ENCODE measurements around the gene IFT57.
"Not testable (repeated sequence)": the region's sequence is repeated elsewhere in the genome, so short reads cannot be mapped to it uniquely, and the experiment has no call there.

The IFT57 gene

DNA sequence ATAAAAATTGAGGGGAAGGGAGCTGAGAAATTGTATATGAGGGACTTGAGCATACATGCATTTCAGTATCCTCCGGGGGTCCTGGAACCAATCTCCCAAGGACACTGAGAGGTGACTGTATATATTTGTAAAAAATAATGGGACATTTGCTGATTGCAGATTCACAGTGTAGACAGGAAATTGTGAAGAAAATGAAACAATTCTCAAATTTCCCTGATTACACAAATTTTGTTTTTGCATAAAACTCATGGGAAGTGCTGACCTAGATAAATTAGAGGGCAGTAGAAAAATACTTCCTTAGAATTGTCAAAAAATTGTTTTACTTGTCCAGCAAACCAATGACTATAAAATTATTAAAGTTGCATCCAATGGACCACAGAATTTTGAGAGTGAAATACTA is 64.0 kb downstream of the IFT57 start:
- H3K4me3 ChIP-seq (ENCODE audit: low read depth, low read length): no peak overlapping the region
- TF ChIP-seq, protein P1, sequence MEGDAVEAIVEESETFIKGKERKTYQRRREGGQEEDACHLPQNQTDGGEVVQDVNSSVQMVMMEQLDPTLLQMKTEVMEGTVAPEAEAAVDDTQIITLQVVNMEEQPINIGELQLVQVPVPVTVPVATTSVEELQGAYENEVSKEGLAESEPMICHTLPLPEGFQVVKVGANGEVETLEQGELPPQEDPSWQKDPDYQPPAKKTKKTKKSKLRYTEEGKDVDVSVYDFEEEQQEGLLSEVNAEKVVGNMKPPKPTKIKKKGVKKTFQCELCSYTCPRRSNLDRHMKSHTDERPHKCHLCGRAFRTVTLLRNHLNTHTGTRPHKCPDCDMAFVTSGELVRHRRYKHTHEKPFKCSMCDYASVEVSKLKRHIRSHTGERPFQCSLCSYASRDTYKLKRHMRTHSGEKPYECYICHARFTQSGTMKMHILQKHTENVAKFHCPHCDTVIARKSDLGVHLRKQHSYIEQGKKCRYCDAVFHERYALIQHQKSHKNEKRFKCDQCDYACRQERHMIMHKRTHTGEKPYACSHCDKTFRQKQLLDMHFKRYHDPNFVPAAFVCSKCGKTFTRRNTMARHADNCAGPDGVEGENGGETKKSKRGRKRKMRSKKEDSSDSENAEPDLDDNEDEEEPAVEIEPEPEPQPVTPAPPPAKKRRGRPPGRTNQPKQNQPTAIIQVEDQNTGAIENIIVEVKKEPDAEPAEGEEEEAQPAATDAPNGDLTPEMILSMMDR (IDR thresholded peaks at IDR 0.05; ENCODE audit: low read depth, low read length): no peak
- in situ Hi-C loops (cut with HindIII; ENCODE audit: low sequenced_read_pairs): no loop called here
- no peak for DNase-seq (ENCODE audit: low read depth, low spot score)

DNA sequence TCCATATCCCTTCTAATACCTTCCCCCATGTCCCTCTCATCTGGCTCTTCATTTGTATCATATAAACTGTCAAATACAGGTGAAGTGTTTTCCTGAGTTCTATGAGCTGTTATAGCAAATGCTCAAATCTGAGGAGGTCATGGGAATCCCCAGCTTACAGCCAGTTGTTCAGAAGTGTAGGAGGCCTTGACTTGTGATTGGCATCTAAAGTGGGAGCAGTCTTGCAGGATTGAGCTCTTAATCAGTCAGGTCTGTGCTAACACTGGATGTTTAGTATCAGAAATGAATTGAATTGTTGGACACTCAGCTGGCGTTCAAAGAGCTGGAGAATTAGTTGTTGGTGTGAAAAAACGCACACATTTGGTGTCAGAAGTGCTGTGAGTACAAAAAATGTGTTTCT is 65.0 kb downstream of the IFT57 start:
- DNase-seq (ENCODE audit: low read depth, low spot score): no peak
- in situ Hi-C loops (cut with HindIII; ENCODE audit: low sequenced_read_pairs): no loop called here
- H3K4me3 ChIP-seq (ENCODE audit: low read depth, low read length): no peak overlapping the region

DNA sequence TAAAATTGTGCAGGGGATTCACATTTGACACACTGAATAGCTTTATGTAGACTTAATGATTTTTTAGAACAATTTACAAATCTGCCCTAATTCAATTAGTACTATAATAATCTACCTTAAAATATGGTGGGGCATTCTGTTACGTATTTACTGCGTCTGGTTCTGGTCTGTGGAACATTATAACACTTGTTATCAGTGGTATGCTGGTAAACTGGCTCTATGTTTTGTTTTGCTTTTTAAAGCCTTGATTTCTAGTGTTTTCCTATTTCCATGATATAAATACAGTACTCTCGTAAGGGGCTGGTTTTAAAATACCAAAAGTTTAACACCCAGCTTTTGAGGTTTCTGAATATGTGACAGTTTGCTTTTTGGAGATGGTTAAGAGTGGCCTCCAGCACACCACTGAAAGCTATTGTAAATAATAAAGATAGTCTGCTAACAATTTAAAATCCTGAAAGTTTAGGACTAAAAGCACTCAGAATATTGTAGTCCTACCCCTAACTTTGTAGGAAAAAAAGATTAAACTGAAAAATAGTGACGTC is 65.8 kb downstream of the IFT57 start:
- H3K4me3 ChIP-seq (ENCODE audit: low read depth, low read length): no peak overlapping the region
- in situ Hi-C loops (cut with HindIII; ENCODE audit: low sequenced_read_pairs): no loop called here
- TF ChIP-seq, protein P1 (IDR thresholded peaks at IDR 0.05; ENCODE audit: low read depth, low read length): no peak
- DNase-seq (ENCODE audit: low read depth, low spot score): no peak

More for the DNA sequence above, 65.0 kb downstream of the IFT57 start:
- TF ChIP-seq, protein P1 (IDR thresholded peaks at IDR 0.05; ENCODE audit: low read depth, low read length): no peak

DNA sequence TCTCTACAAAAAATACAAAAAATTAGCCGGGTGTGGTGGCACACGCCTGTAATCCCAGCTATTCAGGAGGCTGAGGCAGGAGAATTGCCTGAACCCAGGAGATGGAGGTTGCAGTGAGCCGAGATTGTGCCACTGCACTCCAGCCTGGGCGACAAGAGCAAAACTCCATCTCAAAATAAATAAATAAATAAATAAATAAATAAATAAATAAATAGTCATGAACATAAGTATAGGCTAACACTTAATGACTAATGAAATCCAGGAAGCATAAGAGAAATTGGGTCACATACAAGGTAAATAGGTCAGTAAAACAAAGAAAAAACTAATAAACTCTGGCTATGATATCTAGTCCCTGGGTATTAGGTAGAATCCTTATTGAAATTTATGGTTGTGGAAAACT is 66.6 kb downstream of the IFT57 start:
- H3K4me3 ChIP-seq (ENCODE audit: low read depth, low read length); in situ Hi-C loops (cut with HindIII; ENCODE audit: low sequenced_read_pairs); DNase-seq (ENCODE audit: low read depth, low spot score): not testable (repeated sequence)

DNA sequence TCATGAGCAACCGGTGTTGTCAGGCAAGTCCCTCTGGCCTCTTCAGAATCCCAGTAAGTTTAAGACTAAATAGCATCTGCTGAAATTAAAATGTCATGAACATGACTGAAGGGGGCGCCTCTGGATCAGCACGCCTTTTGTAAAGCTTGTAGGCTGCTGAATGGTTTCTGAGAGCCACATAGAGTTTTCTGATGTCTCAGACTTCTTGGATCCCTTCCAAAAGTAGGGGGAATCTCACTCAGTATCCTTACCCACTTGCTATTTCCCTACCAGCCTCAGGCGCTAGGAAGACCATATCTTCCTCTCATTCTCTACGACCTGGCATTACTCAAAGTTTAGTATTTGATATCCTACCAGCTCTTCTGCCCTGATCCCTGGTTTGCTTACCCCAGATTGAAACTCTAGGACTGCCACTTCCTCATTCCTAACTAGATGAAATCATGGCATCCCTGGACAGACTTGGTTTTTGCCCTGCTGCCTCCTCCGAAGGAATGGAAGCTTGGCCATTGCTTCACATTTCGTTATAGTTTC is 68.7 kb downstream of the IFT57 start:
- DNase-seq (ENCODE audit: low read depth, low spot score): peak; percentile 69
- no peak overlapping the region for H3K4me3 ChIP-seq (ENCODE audit: low read depth, low read length)
- TF ChIP-seq, protein P1 (IDR thresholded peaks at IDR 0.05; ENCODE audit: low read depth, low read length): peak; percentile 57
- in situ Hi-C loops (cut with HindIII; ENCODE audit: low sequenced_read_pairs): no loop called here

DNA sequence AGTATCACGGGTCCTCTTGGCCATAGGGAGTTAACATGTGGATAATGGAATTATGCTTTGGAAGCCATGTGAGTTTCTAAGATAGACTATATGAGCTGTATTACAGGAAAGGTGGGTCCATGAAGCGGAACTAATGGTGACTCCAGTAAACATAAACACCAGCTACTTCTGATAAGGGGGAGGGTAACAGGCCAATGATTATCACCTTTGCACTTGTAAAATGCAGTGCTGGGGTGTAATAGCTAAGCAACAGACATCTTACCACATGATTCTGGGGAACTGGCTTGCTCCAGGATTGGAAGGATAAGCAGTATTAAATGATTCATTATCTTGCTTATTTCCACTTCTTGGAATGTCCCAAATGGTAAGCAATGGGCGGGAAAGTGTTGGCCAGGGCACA is 70.0 kb downstream of the IFT57 start:
- no peak overlapping the region for H3K4me3 ChIP-seq (ENCODE audit: low read depth, low read length)
- in situ Hi-C loops (cut with HindIII; ENCODE audit: low sequenced_read_pairs): no loop called here
- DNase-seq (ENCODE audit: low read depth, low spot score): no peak
- TF ChIP-seq, protein P1 (IDR thresholded peaks at IDR 0.05; ENCODE audit: low read depth, low read length): no peak

DNA sequence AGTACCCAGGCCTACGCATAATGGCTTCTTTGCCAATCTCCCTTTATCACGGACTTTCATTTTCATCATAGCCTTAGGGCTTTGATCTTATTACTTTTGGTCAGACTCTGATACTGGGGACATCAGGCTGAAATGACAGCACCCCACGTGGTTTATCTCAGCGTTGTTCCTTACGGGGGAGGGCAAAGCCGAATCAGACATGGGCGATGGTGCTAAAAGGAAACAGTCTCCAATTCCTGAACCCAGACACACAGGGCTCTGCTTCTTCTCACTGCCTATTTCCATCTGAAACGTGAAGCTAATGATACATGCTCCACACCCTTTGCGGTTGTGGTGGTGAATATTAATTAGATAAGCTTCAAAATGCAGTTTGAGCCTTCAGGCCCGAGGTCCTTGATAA is 72.0 kb downstream of the IFT57 start:
- in situ Hi-C loops (cut with HindIII; ENCODE audit: low sequenced_read_pairs): no loop called here
- H3K4me3 ChIP-seq (ENCODE audit: low read depth, low read length): no peak overlapping the region
- DNase-seq (ENCODE audit: low read depth, low spot score): no peak
- TF ChIP-seq, protein P1 (IDR thresholded peaks at IDR 0.05; ENCODE audit: low read depth, low read length): no peak
